LHCN-M2 (cell line): ENCODE results near the gene PTPRM. TPM values are rescaled to one million over a fixed set of nuclear protein-coding genes. Genes with fewer than 3 reads are reported as not detected.
A peak's percentile ranks its signal among the peaks of the same experiment; 100 is the strongest.

ENCODE experiments used
- DNase-seq: peaks from one replicate; pipeline ENCODE4 v3.0.0-alpha.2; 2012; ENCODE audit warnings: low read depth
- total RNA-seq: library from RNA; depleted of rRNA; stranded (reverse); fragments of >200 nt; gene quantifications from 2 replicates; pipeline ENCODE4 v1.2.3, GENCODE V29; 2014

Gene PTPRM
- total RNA-seq, 1 experiment from 2014 or later = 28.1 TPM

DNA sequence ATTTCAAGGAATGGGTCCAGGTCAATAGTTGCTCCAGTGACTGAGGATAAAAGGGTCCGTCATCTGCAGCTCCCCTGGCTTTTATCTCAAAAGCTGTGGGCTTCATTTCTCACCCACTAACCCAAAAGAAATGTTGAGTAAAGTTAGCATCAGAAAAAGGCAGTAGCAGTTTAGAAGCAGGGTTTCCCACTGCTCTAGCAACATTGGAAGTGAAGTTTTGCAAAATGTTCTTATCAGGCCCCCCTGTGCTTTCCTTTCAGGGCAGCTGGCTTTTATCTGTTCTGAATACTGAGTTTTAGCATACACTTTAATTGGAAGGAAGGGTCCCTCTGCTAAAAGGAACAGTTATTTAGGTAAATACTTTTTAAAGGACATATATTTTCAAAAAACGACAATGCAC is 745.9 kb downstream of the PTPRM start:
- no peak for DNase-seq

GRCh38 chr18:8314124-8314523 is 747.0 kb downstream of the PTPRM start:
- no peak for DNase-seq

GRCh38 chr18:8319798-8320489 is 752.8 kb downstream of the PTPRM start:
- DNase-seq = peak; percentile 23

GRCh38 chr18:8322486-8322885 is 755.4 kb downstream of the PTPRM start:
- no peak for DNase-seq

GRCh38 chr18:8324343-8325065 is 757.4 kb downstream of the PTPRM start:
- no peak for DNase-seq

GRCh38 chr18:8326763-8327394 is 759.8 kb downstream of the PTPRM start:
- DNase-seq = no peak

GRCh38 chr18:8328126-8328525 is 761.0 kb downstream of the PTPRM start:
- DNase-seq = no peak

DNA sequence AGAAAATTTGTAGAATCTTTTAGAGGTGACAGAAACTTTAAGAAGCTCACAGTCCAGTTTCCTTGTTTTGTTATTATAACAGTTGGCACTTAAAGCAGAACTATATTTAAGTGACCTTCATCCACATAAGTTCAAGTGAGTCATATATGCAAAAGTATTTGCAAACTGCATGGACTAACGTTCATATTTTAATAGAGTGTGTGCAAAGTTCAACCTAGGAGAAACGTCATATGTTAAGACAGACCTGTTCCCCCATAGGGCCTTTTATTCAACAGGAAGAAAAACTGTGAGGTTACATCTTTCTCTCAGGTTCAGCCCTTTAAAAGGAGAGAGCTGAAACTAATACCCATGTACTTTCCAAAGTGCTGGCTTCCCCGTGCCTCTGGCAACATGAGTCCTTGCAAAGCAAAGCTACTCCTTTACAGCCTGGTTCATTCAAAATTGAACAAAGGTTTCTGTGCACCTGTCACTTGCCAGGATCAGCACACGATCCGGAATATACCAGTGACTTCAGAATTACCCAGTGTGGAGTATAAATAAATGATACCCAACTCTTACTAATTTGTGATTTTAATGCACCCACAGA is 762.2 kb downstream of the PTPRM start:
- DNase-seq = peak; percentile 58

GRCh38 chr18:8330575-8330974 is 763.5 kb downstream of the PTPRM start:
- no peak for DNase-seq

GRCh38 chr18:8332286-8332685 is 765.2 kb downstream of the PTPRM start:
- DNase-seq = no peak

DNA sequence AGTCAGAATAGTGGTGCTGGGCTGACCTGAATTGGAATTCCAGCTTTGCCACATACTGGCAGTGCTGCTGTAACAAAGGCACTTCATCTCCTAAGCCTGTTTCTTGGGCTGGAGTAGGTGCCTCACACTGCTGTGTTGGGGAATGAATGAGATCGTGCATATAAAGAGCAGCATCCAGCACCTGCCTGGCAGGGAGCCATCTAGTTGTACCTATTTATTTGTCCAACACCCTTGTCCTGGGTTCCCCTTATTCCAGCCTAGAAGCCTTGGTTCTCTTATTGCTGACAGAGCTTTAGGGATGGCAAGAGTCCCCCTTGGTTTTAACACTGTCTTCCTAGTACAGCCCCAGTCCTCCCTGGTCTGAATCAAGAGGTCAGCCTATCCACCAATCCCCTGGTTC is 766.8 kb downstream of the PTPRM start:
- no peak for DNase-seq

DNA sequence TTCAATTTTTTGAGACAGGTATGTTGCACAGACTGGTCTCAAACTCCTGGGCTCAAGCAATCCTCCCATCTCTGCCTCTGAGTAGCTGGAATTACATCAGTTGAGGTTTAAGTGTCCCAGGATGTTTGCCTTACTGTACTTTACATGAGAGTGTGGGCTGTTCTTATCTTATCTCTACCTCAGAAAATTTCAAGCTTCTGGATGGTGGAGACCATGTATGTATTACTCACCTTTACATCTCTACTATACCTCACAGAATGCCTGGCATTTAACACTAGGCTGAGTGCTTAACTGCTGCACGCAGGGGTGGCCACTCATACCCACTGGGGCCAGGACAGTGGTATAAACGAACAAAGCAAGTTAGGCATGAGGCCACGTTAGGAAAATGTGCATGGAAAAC is 770.1 kb downstream of the PTPRM start:
- DNase-seq = no peak

GRCh38 chr18:8339210-8339609 is 772.1 kb downstream of the PTPRM start:
- no peak for DNase-seq

DNA sequence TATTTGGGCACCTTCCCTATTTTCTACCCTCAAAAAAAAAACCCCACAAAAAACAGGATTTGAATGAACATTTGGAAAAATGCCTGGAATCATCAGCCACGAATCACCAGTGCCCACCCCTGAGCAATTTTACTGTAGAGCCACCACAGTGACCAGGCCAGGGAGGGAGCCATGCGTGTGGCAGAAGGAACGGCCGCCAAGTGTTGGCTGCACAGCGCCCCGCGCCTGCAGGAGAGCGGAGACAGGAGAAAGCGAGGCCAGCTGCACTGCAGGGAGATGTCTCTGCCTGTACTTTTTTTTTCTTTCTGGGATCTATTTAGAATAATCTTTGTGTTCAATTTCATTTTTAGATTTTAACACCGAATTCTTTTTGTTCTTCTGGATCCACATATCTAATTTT is 772.8 kb downstream of the PTPRM start:
- DNase-seq = no peak

DNA sequence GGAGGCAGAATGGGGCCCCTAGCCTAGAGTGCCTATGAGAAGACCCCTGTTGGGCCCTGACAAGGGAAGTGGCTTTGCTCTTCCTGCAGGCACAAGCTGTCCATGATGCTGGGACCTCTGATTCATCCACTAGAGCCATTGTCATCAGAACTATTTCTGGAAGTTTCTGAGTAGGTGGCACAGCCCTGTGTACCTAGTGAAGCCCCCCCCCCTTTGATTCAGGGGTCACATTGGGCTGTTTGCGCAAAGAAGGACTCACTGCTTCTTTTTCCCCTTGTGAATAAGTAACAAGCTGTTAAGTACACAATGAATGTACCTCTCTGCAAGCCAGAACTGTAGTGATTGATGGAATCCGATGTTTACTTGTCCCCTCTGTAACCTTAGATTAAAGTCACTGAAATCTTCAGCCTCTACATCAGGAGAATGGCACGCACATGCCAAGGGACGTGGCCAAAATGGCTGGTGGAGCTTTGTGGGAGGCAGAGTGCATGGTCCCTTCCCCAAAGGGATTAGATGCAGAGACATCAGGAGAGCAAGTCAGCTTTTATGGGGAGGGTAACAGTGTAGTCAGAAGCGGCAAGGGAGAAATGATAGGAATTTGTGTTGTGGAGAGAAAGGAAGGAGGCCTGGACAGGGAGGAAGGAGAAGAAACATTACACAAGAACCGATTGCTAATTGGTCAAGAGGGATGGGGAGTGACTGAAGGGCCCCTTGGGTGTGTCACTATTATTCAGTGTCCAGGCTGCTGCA is 774.5 kb downstream of the PTPRM start:
- DNase-seq = peak; percentile 52

GRCh38 chr18:8348051-8348720 is 781.1 kb downstream of the PTPRM start:
- no peak for DNase-seq

DNA sequence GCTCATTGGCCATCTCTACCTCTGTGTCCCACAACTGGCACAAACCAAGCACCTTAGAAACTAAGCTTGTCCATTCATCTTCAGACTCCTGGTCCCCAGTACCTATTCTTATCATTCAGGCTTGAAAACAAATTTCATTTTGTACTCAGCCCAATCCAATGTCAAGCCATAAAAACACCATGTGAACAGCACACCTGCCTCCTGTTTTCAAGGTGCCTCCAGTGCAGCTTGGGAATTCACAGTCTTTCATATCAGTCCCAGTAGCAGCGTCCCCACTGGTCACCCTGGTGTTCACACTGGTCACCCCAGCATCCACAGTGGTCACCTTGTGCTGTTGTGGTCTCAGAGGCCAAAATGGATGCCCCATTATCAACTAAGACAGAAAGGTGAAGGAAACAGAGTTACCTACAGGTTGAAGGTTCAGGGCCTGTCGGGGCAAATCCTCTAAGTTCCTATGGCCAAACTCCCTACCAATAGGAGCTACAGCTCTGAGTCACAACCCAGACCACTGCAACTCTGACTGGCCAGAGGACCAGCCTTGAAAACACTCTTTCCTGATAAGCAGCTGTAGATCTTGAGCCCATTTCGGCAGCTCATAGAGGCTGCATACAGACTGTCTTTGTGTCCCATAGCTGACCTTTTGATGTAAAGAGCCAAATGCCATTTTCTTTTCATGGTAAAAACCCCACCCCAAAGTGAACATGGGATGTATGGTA is 782.6 kb downstream of the PTPRM start:
- no peak for DNase-seq

GRCh38 chr18:8350628-8351027 is 783.5 kb downstream of the PTPRM start:
- no peak for DNase-seq

DNA sequence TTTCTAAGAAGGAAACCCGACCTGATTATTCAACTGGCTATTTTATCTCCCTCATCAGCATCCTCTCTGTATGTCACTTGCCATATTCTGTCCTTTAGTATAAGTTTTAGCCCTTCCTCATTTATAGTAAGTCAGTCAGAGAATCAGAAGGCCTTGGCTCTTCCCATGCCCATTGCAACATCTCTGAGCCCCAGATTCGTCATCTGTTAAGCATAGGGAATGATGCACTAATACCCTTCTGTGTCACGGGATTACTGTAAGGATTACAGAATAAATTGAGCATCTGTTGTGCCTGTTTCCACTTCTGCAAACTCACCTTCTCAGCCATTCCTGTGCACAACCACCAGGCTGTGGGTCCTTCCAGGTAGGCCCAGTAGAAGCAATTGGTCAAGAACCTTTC is 784.0 kb downstream of the PTPRM start:
- DNase-seq = peak; percentile 44

- DNase-seq = no peak
Measured at GRCh38 chr18:8354304-8354703, 787.2 kb downstream of the PTPRM start.
